ENCODE measurements around the gene GSG1L. TPM values are rescaled to one million over a fixed set of nuclear protein-coding genes. Genes with fewer than 3 reads are reported as not detected.
A peak's percentile ranks its signal among the peaks of the same experiment; 100 is the strongest.

Gene GSG1L
- total and polyA plus RNA-seq, 2 of the 13 experiments (the other 11 are each of a cell fraction or from before 2014, with no cell fraction given) = not detected

DNA sequence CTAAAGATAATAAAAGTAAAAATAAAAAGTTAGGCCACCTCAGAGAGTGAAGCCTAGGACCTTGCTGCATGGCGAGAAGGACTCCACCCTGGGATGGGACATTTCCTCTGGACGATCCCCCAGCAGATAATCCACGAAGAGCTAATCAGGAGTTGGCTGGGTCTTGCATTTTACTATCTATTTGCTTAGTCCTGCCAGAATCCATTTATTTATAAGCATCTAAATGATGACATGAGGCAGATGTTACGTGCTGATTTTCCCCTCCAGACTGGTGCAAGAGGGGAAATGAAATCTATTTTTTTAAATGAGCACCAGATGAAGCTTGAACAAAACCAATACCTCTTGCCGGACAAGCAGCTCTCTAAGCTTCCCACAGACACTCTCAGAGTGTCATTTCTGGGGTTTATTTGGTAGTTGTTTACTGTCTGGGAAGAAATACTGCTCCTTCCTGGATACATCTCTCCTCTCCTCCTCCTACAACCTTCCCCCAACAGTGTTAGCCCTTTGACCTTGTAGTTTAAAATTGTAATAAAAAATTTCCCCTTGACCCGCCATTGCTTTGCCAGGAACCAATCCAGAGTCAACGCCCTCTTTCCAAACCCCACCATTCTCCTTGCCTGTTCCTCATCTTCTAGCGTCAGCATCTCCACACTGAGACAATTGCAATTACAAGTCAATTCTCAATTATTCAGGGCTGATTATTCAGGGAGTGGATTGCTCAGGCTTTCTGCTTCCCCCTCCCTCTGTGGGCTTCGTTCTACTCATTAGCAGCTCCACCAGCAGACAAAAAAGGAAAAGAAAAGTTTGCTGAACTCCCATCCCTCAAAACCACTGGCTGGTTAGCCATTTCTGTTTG lies 63.0 kb downstream of the GSG1L start (continued):
- no peak for TF ChIP-seq SOX5 (CRISPR knock-in tag; IDR thresholded peaks at IDR 0.05; ENCODE audit: borderline replicate concordance)
- no peak for TF ChIP-seq ZNF788 (CRISPR knock-in tag; IDR thresholded peaks at IDR 0.05; ENCODE audit: borderline replicate concordance)

DNA sequence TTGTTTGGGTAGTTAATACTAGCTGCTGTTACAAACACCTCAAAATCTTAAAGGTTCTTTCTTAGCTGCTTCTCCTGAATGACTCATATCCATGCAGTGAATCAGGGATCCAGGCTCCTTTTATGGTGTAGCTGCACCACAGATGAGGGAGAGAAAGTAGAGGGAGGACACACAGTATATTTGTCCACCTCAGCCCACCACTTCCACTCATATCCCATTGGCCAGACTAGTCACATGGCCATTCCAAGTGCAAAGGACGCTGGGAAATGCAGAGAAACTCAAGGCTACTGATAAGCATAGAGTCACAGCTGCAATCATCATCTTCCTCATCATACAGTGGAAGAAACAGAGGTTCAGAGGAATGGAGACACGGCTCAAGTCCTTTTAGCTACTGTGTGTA lies 63.8 kb downstream of the GSG1L start:
- Histone ChIP-seq H3K4me1 (ENCODE audit: insufficient read depth, low read length) (no peaks in the 10 kb centered on the region), H3K36me3 (replicated peaks in 1 of 2; ENCODE audit: control insufficient read depth in 1 of 2, insufficient read depth in 2 of 2, low read length in 2 of 2) (no peaks in the 10 kb centered on the region), H2AFZ (ENCODE audit: low read length) (no peak overlapping the region), H4K20me1 (ENCODE audit: insufficient read depth, low read length) (no peaks in the 10 kb centered on the region), H3K79me2 (ENCODE audit: insufficient read depth, low read length) (no peaks in the 10 kb centered on the region), H3K4me2 (ENCODE audit: low read depth, low read length) (no peak overlapping the region), H3K27me3 (ENCODE audit: control insufficient read depth in 1 of 2, insufficient read depth in 2 of 2, low read length in 2 of 2) (peaks cover 0 to 10% of the 10 kb centered on the region in 2 experiments; a peak in 1 of 5 replicates), H3K27ac (ENCODE audit: extremely low read length, insufficient read depth, low read length) (no peak overlapping the region), H3K4me3 (replicated peaks in 1 of 3; ENCODE audit: insufficient read depth in 1 of 3, low read depth in 2 of 3, low read length in 3 of 3) (no peak overlapping the region), H3K9ac (ENCODE audit: insufficient read depth, low read depth, low read length) (no peak overlapping the region), H3K9me3 (ENCODE audit: low read length) (no peaks in the 10 kb centered on the region)
- ChIA-PET CTCF (ENCODE audit: low intra/inter-chr PET ratio, low total read pairs) (no interaction called here), POLR2A (no interaction called here)
- DNase-seq (ENCODE audit: low spot score) (no peak), ATAC-seq (no peak), FAIRE-seq (no peak)
- BruUV-seq (replicated peaks) = no TSS peak
- intact Hi-C loops (cut with micrococcal nuclease; ENCODE audit: unreplicated experiment) = no loop called here
- TF ChIP-seq NFYC (CRISPR knock-in tag; IDR thresholded peaks at IDR 0.05) (peak; percentile 61; the same call in 1 of the 2 replicates), ZNF143 (CRISPR knock-in tag; IDR thresholded peaks at IDR 0.05) (peak; percentile 68), USF2 (IDR thresholded peaks at IDR 0.05; ENCODE audit: low read depth, low read length) (peak; percentile 20; the same call in 1 of the 2 replicates), USF2 (CRISPR knock-in tag; IDR thresholded peaks at IDR 0.05; ENCODE audit: borderline replicate concordance) (no peak), NFYB (CRISPR knock-in tag; IDR thresholded peaks at IDR 0.05) (peak; percentile 67), ZNF605 (CRISPR knock-in tag; IDR thresholded peaks at IDR 0.05) (no peak)
- WGBS (ENCODE audit: low lambda C conversion rate) = 5% methylated on average over 2 of the region's 2 CpGs
- in situ Hi-C loops (cut with HindIII; ENCODE audit: extremely low pct_ligation_motif_present, low pct_unique_long_range_greater_than_20kb) = no loop called here

All from HepG2 (cell line).